H1 (cell line): ENCODE data around the gene BUD13. TPM values are rescaled to one million over a fixed set of nuclear protein-coding genes. Genes with fewer than 3 reads are reported as not detected.

Experiments
- CHD1 ChIP-seq: IDR thresholded peaks from 2 replicates; pipeline ENCODE4 v1.6.1; 2012; ENCODE audit warnings: low read depth, low read length, improper control_type of control experiment
- CREB1 ChIP-seq: IDR thresholded peaks from 2 replicates; pipeline ENCODE4 v1.6.1; 2012; ENCODE audit warnings: inconsistent platforms
- CTBP2 ChIP-seq: IDR thresholded peaks from 2 replicates; pipeline ENCODE4 v1.7.0; 2011; ENCODE audit warnings: borderline replicate concordance, mild to moderate bottlenecking, moderate library complexity, mixed read lengths, low read length; ENCODE audit not compliant: insufficient read depth, insufficient read length
- EGR1 ChIP-seq: IDR thresholded peaks from 2 replicates; pipeline ENCODE4 v1.6.1; 2011; ENCODE audit warnings: low read depth, low read length, borderline replicate concordance
- EZH2 ChIP-seq: fragments of 200-600 bp; sonication (generic); IDR thresholded peaks from 2 replicates; pipeline ENCODE4 v1.7.1; 2012; ENCODE audit warnings: low read depth, mild to moderate bottlenecking, moderate library complexity, low read length, inconsistent platforms; ENCODE audit not compliant: severe bottlenecking
- HDAC2 ChIP-seq, 2 experiments: fragments of 300-600 bp in 1 of 2; sonication (generic) in 1 of 2; IDR thresholded peaks; 2 replicates each; pipeline ENCODE4 v1.6.1; 2011 to 2012; ENCODE audit warnings: low read depth in 2 of 2, low read length in 2 of 2, mild to moderate bottlenecking in 2 of 2, moderate library complexity in 2 of 2, borderline replicate concordance in 1 of 2, inconsistent platforms in 1 of 2
- KDM5A ChIP-seq: fragments of 200-600 bp; IDR thresholded peaks from 2 replicates; pipeline ENCODE4 v1.7.1; 2012; ENCODE audit warnings: mild to moderate bottlenecking, low read length, inconsistent platforms, mixed read lengths
- MAFK ChIP-seq: IDR thresholded peaks from 2 replicates; pipeline ENCODE4 v1.6.1; 2012; ENCODE audit warnings: low read depth, mild to moderate bottlenecking, improper control_type of control experiment, low read length
- NANOG ChIP-seq: IDR thresholded peaks from 2 replicates; pipeline ENCODE4 v1.6.1; 2011; ENCODE audit warnings: low read length, low read depth, mild to moderate bottlenecking, inconsistent platforms; ENCODE audit not compliant: insufficient read depth, poor library complexity, severe bottlenecking
- POLR2AphosphoS5 ChIP-seq: IDR thresholded peaks from 2 replicates; pipeline ENCODE4 v1.6.1; 2011; ENCODE audit warnings: low read depth, low read length
- RAD21 ChIP-seq, 2 experiments: IDR thresholded peaks in 1 of 2; conservative IDR thresholded peaks in 1 of 2; 2 replicates each; pipeline ENCODE4 v1.6.1; 2011; ENCODE audit warnings: low read depth in 2 of 2, low read length in 2 of 2, improper control_type of control experiment in 1 of 2, inconsistent platforms in 1 of 2, mild to moderate bottlenecking in 1 of 2, moderate library complexity in 1 of 2
- RNF2 ChIP-seq: fragments of 200-900, 300-1000 bp; sonication (generic); IDR thresholded peaks from 2 replicates; pipeline ENCODE4 v1.7.1; 2016; ENCODE audit warnings: borderline replicate concordance, low read depth, mild to moderate bottlenecking, antibody characterized with exemption, low read length; ENCODE audit not compliant: poor library complexity, severe bottlenecking; ENCODE audit errors: missing control alignments
- RXRA ChIP-seq: IDR thresholded peaks from 2 replicates; pipeline ENCODE4 v1.6.1; 2011; ENCODE audit warnings: low read depth, mild to moderate bottlenecking, low read length, moderate library complexity; ENCODE audit not compliant: insufficient read depth
- SAP30 ChIP-seq: fragments of 300-600 bp; sonication (generic); IDR thresholded peaks from 2 replicates; pipeline ENCODE4 v1.7.1; 2012; ENCODE audit warnings: low read length, moderate library complexity, mild to moderate bottlenecking, inconsistent platforms; ENCODE audit not compliant: insufficient read depth, insufficient replicate concordance
- SIRT6 ChIP-seq: IDR thresholded peaks from one replicate; pipeline ENCODE4 v1.7.1; 2012; ENCODE audit warnings: low read length, inconsistent platforms
- SP1 ChIP-seq: IDR thresholded peaks from 2 replicates; pipeline ENCODE4 v1.6.1; 2011; ENCODE audit warnings: low read depth, low read length
- TAF1 ChIP-seq: IDR thresholded peaks from 2 replicates; pipeline ENCODE4 v1.6.1; 2011; ENCODE audit warnings: mild to moderate bottlenecking, low read depth, low read length
- TBP ChIP-seq: IDR thresholded peaks from 2 replicates; pipeline ENCODE4 v1.6.1; 2011; ENCODE audit warnings: low read depth, low read length, improper control_type of control experiment
- TEAD4 ChIP-seq: IDR thresholded peaks from 2 replicates; pipeline ENCODE4 v1.6.1; 2012; ENCODE audit warnings: low read depth, low read length, inconsistent platforms, mixed read lengths
- ZNF274 ChIP-seq: IDR thresholded peaks from 2 replicates; pipeline ENCODE4 v1.7.0; 2012; ENCODE audit warnings: low read length, borderline replicate concordance; ENCODE audit errors: extremely low read depth
- polyA plus RNA-seq, 7 experiments: library from polyadenylated mRNA; depleted of rRNA in 3 of 7; stranded (reverse) in 5 of 7; unstranded in 2 of 7; fragments of >200 nt in 5 of 7; fragments of 200-250 nt in 2 of 7; gene quantifications; 1 replicate in 5 of 7; 2 replicates in 1 of 7; 4 replicates in 1 of 7; pipeline versions ENCODE4 v1.2.1 to v1.2.3, GENCODE V29; 2011 to 2013; ENCODE audit warnings: missing spikeins in 2 of 7, mixed read lengths in 2 of 7
- total RNA-seq: library from RNA; stranded (reverse); fragmentation: NEBNext Ultra II Directional; extraction: Animal tissue kit (Norgen Biotek cat#: 25700); gene quantifications from 2 replicates; pipeline ENCODE4 v1.2.1, GENCODE V29; 2021
- TF ChIP-seq, protein P1 (sequence below), 3 experiments: IDR thresholded peaks; 1 replicate in 2 of 3; 2 replicates in 1 of 3; pipeline versions ENCODE4 v1.5.1 to v1.6.1; 2011; ENCODE audit warnings: low read length in 3 of 3, mild to moderate bottlenecking in 3 of 3, inconsistent platforms in 2 of 3, low read depth in 1 of 3, moderate library complexity in 1 of 3; ENCODE audit not compliant: insufficient read depth in 1 of 3; ENCODE audit errors: control extremely low read depth in 1 of 3

The BUD13 gene
- total and polyA plus RNA-seq, 2 of the 8 experiments (the other 6 are each of a cell fraction or from before 2014, with no cell fraction given): 24.8 to 27.2 TPM

DNA sequence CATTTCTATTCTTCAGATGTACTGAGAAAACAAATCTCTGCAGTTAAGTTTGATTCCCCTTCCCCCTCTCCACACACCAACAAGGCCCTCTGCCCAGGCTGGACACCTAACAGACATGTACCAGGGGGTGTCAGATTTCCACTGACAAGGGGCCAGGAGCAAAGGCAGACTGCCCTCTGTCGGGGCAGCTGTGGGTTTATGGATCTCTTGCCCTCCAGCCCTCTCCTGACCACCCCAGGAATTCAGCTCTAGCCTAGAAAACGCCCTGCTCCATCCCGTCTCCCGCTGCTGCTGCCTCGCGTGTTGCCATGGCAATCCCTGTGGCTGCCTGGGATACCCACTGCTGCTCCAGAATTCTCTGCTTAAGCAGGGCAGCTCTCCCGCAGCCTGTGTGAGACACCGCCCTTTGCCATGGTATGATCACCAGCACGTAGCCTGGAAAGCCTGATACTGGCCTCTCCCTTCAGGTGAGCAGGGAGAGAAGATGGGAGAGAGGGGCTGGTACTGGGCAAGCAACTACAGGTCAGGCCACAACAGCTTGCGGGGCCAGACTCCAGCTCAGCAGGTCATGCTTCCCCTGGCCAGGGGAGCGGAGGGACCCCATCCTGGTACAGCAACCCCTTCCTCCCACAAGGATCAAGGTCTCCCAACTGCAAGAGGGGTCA is 41.6 kb downstream of the BUD13 start (continued):
- TF ChIP-seq, protein P1, sequence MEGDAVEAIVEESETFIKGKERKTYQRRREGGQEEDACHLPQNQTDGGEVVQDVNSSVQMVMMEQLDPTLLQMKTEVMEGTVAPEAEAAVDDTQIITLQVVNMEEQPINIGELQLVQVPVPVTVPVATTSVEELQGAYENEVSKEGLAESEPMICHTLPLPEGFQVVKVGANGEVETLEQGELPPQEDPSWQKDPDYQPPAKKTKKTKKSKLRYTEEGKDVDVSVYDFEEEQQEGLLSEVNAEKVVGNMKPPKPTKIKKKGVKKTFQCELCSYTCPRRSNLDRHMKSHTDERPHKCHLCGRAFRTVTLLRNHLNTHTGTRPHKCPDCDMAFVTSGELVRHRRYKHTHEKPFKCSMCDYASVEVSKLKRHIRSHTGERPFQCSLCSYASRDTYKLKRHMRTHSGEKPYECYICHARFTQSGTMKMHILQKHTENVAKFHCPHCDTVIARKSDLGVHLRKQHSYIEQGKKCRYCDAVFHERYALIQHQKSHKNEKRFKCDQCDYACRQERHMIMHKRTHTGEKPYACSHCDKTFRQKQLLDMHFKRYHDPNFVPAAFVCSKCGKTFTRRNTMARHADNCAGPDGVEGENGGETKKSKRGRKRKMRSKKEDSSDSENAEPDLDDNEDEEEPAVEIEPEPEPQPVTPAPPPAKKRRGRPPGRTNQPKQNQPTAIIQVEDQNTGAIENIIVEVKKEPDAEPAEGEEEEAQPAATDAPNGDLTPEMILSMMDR (IDR thresholded peaks at IDR 0.05; ENCODE audit: control extremely low read depth in 1 of 3, insufficient read depth in 1 of 3, low read depth in 1 of 3, low read length in 3 of 3): peak; percentile 28 to 58 (median 52); a peak in 3 of 4 replicates
- TF ChIP-seq NANOG (no peak), EGR1 (0 out of 2 replicates have a peak, but pooled peaks have one; percentile 37), SIRT6 (no peak), ZNF274 (no peak), RXRA (no peak), CTBP2 (no peak), HDAC2 (IDR thresholded peaks at IDR 0.05; ENCODE audit: borderline replicate concordance in 1 of 2, low read depth in 2 of 2, low read length in 2 of 2) (0 out of 4 replicates have a peak, but pooled peaks of 1 of the 2 experiments have one; percentile 34), TEAD4 (peak; percentile 87), SP1 (no peak), CHD1 (no peak), CREB1 (no peak; the same call in 1 of the 2 replicates), RNF2 (no peak), RAD21 (IDR thresholded peaks at IDR 0.05 in 1 of 2, conservative IDR thresholded peaks at IDR 0.05 in 1 of 2; ENCODE audit: low read depth in 2 of 2, low read length in 2 of 2) (peak; percentile 35 to 47), TAF1 (no peak), SAP30 (no peak), TBP (no peak), POLR2AphosphoS5 (no peak), EZH2 (no peak), KDM5A (no peak), MAFK (no peak)
